Right forelimb (tissue), 1 donor: ENCODE measurements around the gene RAI1.

ENCODE experiments used
- DNase-seq: peaks from one replicate; pipeline ENCODE4 v3.0.0-alpha.2; 2018

The RAI1 gene

DNA sequence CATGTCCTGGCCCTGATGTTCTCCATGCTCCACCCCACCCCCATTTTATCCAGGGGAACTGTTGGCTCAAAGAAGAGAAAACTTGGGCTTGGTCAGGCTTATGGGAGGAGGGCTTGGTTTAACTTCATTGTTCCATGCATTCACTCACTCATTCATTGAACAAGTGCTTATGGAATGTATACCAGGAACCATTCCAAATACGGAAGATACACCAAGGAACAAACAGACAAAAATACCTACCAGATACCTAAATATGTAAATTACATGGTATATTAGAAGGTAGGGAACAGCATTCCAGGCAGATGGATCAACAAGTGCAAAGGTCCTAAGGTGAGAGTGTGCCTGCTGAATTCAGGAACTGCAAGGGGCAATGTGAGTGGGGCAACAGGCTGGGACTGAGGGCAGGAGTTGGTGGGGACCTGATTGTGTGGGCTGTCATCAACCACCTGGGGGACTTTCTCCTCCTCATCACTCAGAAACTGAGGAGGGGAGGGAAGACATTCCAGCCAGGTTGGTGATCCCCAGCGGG is 39.9 kb downstream of the RAI1 start:
- DNase-seq: no peak

DNA sequence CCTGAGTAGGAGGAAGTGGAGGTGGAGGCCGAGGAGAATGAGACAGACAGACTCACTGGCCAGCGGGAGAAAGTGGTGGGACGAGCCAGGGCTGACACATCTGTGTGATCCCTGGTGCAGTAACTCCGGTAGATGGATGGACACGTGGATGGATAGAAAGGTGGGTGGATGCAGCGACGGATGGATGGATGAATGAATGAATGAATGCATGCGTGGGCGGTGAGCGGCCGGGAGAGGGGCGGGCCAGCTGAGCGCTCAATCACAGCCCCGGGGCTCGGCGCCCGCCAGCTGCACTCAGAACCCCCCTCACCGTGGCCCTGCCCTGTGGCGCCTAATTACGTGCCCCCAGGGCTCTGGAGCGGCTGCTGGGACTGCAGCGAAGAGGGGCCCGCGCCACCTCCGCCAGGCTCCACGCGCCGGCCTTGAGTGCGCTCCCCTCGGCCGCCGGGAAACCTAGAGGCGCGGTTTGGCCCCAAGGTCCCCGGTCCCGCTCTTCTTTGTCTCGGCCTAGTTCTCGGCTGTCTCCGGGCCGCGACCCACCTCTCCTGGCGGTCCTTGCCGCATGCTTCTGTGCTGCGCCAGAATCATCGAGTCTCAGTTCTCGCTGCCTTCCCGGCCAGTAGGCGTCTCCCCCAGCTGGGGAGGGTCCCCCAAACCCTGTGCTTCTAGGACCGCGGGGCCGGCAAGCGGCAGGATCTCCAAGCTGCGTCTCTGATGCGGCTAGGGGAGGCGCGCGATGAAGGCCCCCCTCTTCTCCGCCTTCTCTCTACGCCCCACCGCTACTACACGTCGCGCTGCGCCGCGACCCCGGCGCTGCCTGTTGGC is 41.0 kb downstream of the RAI1 start:
- peak; percentile 73 for DNase-seq

DNA sequence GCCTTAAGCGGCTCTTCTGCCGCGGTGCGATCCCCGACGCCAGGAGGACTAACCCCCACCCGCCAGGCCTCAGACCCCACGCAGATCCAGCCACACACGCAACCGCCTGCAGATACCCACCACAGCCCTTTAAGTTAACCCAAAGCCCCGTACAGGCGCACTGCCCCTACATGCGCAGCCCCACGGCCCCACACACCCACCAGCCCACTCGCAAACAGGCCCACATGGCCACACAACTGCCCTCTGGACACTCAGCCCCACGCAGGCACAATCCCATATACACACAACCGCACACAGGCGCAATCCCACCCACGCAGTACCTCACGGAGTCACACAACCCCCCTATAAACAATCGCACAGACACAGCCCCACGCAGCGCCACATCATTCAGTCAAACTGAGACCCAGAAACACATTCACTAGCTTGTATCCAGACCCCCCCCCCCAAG is 41.7 kb downstream of the RAI1 start:
- no peak for DNase-seq

DNA sequence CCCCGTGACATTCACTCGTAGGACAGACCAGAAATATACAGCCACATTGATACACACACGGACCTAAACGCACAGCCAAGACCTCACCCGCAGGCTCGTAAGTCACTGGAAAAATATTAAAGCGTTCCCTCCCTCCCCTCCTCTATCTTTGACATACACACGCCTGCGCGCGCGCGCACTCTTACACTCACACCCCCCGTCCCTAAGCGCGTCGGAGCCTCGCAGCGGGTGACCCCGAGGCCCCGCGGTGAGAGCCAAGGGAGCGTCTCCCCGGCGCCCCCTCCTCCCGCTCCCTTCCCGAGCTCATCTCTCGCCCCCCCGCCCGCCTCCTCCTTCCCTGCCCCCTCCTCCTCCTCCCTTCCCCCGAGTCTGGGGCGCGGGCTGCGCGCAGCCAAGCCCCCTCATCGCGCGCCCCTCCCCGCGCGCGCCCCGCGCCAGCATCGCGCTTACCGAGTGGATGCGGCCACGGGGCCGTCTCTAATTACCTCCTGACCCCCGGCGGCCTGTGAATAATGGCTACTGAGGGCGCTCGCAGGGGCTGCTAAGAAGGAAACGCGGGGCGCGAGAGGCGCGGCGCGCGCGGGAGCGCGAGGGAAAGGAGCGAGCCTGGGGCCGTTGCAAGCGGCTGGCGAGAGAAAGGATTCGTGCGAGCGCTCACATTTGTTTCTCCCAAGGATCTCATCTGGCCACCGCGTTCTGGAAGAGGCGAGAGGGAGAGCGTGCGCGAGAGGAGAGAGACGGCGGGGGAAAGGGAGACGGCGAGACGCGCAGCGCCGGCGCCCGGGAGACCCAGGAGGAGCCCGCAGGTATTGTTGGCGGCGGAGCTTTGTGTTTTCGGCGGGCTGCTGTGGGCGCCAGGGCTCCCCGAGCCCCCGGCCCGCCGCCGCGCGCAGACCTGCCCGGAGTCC is 42.4 kb downstream of the RAI1 start:
- DNase-seq: peak; percentile 75

DNA sequence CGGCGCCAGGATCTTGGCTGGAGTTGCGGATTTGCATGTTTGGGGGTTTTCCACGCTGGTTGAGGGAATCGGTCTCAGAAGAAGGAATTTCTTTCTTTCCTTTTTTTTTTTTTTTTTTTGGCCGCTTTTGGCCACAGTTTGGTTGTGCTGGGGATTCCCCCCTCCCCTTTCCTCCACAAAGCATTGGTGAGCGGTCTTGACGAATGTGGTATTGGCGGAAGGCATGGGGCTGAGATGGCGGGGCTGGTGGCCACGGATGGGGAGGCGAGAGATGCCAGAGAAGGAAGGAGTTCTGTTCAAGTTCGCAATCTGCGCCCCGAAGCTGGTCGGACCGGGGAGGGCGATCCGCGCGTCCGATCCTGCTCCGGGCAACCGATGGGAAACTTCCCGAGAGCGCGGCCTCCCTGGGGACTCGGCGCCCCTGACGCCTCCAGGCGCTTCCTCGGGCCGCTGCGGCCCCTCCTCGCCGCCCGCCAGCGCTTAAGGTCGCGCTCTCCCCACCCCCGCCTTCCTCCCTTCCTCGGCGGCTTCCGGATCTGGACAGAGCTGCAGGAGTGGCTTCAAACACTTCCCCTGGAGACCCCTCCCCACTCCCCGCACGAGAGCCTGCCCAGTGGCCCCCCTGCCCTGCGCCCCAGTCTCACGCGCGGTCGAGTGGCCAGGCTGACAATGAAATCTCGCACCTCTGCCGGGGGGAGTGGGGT is 43.2 kb downstream of the RAI1 start:
- DNase-seq: peak; percentile 69

DNA sequence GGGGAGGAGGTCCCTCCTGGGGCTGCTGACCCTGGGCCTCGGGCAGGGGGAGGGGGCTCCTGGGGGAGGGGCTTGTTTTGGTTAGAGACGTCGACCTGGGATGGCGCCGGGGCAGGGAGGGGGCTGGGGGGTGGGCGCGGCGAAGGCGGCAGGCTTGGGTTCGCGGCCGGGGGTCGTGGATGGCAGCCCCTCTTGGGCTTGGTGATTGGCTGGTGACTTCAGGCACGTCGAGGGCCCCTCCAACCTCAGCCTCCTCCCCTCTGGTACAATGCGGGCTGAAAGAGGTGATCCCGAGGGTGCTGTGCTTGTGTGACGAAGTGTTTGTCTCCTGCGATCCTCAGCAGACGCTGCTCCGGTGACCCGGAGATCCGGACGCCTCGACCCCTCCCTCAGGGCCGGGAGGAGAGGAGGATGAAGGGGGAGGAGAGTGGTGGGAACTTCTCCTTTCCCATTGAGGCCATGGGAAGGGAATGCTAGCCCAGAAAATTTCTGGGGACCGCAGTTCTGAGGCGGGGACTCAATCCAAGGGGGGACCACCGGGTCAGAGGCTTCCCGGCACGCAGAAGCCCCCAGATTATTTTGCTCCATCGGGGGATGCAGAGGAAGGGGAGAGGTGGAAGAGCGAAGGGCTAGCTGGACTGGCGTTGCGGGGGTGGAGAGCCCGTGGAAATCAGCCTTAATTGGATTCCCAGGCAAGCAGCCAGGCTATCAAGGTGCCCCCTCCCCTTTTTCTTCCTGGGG is 43.9 kb downstream of the RAI1 start:
- DNase-seq: no peak

DNA sequence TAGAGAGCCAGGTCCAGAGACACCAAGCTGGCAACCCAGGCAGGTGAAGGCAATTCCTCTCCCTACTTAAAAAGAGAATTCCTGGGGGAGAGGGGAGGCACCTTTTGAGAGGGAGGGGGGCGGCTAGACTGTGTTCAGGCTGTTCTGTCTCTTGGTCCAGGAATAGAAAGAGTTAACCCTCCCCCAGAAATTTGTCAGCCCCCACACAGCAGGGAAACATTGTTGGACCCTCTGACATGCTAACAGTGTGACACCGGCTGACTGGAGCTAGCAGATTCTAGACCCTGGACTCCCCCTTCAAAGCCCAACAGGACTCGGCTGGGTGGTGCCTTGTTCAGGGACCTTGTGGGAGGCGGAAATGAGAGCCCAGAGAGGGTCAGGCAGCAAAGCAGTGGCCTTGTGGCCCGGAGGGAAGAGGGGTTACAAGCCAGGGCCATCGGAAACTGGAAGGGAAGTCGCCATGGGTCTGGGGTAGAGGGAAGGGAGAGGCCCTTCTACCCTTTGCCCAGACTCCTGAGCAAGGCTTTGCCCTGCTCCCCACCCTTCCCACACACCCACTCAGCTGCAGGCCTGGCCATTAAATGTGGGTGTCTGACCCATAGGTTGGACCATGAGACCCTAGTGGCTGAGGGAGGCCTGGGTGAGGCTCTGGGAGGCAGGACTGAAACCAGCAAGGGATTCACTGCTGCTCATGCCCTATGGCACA is 44.6 kb downstream of the RAI1 start:
- DNase-seq: no peak

DNA sequence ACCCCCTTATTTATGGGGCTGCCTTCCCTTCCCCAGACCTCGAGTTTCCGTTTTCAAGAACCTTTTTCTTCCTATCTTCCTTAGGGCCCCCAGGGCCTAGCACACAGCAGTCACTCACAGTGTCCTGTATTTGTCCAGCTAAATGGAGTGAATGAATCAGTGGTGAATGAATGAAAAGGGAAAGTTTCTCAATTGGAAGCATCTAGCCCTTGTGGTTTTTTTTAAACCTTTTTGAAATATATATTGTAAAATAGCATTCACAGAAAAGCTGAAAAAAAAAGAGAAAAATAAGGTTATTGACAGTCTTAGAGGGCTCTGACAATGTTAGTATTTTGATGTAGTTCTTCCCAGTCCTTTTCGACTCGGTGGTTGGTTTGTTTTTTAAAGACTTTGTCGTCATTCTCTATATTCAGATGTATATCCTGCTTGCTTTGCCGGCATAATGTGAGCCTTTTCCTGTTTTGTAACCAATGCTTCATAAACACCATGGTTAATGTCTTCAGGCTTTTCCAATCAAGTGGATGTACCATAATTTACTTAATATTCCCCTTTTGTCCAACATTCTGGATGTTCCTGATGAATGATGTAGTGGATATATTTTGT is 45.3 kb downstream of the RAI1 start:
- DNase-seq: no peak

DNA sequence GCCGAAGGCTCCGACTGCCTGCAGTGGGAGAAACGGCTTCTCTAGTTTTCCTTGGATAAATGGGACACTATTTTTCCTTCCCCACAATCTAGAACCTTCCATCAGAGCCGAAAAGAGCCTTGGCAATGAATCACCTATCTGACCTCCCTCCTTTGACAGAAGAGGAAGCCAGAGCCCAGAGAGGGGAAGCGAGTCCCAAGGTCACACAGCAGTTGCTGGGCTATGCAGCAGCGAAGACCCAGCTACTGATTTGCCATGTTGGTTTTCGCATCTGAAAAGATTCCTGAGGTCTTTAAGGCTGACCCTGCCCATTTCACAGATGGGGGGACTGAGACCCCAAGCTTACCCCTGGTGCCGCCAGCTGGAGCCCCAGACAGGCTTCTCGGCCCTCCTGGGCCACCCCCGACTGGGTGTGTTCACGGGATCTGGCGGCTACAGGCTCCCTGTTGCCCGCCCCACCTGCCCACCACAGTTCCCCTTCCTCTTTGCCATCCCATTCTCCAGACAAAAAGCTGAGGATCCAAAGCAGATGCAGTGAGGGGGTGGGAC is 45.9 kb downstream of the RAI1 start:
- no peak for DNase-seq

DNA sequence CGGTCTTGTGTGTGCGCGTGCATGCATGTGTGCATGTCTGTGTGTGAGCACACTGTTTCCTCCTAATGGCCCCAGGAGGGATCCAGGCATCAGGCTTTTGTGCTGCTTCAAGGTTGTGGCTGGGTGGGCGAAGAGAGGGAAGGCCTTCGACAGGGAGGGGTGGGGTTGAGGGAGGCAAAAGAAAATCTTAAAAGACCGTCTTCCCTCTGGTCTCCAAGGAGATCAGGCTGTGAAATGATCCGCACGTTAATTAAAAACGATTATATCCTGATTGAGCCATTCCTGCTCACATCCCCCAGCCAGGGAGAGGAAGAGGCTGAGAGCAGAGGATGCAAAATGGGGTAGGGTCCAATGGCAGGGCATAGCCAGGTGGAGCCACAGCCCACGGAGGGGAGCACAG is 46.9 kb downstream of the RAI1 start:
- DNase-seq: no peak

DNA sequence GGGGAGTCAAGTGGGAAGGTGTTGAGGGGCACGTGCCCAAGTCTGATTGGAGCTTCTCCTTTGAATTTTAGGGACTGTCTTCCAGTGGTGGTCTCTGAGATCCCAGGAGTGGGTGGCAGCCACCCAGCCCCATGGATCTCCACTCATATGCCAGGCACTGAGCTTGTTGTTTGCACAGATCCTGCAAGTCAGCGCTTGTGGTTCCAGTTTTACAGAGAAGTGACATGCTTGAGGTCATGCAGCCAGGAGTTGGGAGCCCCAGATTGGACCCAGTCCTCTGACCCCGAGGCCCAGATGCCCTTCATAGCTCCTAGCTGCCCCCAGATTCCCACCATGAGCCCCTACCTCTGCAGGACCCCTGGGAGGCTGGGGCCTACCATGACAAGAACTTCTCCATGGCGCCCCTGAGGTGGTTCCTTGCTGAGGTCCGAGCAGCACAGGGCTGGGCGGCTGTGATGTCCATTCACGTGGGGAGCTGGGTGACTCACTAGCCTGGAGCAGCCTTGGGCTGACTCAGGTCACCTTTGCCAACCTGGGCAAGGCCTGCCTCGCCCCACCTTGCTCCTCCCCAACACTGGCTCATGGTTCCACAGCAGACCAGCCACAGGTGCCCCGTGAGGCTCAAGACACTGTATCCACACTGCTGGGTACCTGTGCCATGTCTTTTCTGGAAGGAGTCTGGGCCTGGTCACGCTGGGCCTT is 47.4 kb downstream of the RAI1 start:
- no peak for DNase-seq

DNA sequence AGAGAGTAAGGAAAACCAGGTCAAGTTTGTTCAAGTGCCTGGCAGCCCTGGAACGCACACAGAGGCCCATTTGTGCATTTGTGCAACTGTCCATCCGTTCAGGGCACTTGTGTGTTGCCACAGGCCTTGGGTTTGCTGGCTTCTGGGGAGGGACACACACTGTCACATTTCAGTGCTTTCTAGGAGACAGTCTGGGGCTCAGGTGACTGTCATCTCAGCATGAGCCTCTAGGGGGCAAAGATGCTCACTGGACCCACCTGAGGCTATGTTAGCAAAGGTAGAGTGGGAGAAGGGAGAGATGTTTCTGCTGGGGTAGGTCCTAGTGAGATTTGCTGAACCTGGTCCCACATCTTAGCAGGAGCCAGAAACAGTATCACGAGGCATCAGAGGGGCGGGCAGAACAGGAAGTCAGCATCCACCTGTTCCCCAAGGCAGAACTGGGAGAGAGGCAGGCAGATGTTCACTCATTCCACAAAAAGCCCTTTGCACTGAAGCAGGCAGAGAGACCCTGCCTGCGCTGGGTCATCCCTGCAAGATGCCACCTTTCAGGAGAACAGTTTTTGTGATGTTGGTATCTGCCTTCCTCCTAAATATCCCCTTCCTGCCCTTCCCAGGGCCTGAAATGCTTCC is 48.5 kb downstream of the RAI1 start:
- DNase-seq: no peak

DNA sequence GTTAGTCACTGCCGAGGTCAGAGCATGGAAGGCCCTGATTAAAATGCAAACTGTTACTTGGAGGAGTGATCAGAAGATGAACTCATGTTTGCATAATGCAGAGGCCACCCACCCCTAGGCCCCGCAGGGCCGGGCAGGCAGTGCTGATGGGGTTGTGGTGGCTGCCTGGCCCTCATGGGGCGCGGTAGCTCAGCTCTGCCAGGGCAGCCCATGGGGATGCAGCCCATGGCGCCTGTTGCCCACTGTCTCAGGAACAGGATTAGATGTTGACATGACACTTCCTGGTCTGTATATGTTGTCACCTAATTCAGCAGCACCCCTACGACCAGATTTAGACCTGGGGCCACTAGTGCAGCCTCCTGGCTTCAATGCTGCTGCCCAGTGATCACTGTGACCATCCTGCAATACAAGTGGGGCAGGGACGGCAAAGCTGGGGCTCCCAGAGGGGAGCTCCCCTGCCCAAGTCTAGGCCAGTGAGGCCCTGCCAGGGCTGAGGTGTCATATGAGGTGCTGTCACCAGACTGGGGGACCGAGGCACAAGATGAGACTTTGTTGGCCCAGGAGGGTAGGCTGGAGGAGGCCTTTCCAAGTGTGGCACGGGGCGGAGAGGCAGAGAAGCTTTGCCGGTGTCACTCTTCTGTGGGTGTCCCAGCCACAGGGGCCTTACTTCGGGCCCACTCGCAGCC is 49.1 kb downstream of the RAI1 start:
- no peak for DNase-seq

DNA sequence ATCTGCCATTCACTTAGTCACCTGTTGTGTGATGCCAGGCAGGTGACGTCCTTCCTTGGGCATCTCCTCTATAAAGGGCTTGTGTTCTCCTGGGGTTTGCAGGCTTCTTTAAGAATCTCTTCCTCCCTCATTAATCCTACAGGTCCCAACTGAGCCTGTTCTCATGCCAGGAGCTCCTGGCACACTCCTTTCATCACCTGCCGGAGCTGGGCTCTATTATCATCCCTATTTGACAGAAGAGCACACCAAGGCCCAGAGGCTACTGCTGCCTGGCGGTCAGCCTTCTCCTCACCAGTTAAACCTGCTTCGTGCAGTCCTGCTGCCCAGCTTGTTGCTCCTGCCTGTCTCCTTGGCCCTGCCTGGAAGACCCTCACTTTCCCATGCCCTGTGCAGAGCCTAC is 51.2 kb downstream of the RAI1 start:
- DNase-seq: no peak

DNA sequence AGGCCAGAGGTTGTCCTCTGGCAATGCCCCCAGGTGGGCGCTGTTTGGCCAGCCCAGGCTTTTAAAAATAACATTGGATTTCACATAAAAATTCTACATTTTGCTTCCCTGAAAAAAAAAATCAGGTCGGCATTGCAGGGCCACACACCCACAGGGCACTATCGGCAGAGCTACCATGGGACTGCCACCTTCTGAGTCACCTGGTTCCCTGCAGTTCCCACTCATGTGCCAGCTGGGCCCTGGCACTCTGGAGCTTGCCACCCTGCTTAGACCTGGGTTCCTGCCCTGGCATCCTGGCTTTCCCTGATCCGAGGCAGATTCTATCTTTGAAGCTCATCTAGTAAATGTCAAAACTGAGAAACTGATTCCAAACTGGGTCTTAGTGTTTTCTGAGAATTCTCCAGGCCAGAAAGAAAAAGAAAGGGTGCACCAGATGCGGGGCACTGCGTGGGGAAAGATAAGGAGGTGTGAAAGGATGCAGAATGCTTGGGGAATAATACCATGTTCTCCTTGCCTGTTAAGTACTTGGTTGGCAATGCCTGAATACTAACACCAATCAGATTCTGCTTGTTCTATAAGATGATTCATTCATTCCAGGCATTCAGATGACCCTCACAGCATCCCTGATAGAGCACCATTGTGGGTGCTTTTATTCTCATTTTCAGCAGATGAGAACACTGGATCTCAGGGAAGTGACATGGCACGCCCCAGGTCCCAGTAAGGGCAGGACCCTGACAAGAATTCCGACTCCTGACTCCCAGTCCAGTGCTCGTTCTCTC is 51.8 kb downstream of the RAI1 start:
- DNase-seq: no peak

DNA sequence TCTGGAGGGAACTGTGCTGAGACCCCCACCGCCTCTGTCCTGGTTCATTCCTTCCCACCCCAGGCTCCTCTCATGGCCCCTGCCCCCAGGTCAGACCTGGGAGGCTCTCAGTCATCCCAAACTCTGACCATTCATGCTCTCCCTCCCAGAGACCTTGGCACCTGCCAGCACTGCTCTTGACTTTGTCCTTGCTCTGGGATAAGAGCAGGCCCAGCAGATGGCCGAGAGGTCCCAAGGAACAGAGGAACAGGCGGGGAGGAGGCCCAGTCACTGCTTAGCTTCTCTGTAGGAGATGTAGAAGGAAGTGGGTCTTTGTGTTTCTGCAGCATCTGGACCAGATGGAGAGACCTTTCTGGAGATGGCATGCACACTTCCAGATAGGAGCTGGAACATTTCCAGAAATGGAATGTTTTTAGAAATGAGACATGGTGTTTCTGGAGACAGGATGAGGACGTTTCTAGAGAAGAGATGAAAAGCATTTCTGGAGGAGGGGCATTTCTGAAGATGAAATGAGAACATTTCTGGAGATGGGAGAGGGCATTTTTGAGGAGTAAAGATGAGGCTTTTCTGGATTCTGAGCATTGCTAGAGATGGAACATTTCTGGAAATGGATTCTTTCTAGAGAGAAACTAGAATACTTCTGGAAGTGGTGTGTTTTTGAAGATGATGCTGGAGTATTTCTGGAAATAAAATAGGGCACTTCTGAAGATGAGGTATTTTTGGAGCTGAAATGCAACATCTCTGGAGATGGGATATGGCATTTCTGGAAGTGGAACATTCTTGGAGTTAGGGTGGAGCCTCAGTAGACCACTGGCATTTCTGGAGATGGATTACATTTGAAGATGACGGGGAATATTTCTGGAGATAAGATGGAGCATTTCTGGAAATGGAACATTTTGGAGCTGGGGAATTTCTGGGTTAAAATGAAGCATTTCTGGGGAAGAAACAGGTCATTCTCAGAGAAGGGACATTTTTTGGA is 55.2 kb downstream of the RAI1 start:
- no peak for DNase-seq
